ENCODE results near the gene RWDD3. TPM values are rescaled to one million over a fixed set of nuclear protein-coding genes. Genes with fewer than 3 reads are reported as not detected.

The RWDD3 gene
- total RNA-seq, 1 experiment from 2014 or later: 15.3 TPM

DNA sequence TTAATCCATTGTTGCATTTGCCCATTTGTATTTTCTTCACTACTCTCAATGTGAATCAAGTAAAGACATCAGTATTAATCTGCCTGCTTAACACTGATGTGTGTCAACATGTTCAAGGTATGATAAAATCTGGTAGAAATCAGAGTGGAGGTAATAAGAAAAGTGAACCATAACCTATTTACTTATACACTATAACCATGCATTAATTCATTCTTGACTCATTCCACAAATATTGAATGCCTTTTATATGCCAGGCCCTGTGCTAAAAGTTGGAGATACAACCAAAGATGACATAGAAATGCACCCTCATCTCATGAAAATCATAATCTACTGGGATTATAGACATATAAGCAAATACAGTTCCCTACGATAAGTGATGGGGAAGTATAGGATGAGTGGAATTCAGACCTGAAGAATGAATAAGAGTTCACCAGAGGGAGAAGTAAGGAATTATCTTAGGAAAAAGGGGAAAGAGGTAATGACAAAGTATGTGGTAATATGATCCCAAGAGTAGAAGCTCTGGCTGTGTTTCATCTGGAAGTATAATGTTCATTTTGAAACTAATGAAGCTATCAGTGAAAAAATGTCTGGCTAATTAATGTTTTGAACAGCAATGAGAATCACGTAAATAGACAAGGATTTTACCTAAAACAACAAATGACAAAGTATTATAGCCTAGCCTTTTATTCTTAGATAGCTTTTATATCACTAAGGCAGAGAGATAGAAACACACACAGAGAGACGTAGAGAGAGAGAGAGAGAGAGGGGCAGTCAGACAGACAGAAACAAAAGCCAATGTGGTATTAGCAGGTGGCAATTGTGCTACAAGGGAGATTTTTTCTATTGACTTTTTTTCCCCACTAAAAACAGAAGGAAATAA, 7.0 kb upstream of the RWDD3 start:
- WGBS (ENCODE audit: extremely low coverage, insufficient read length, low lambda C conversion rate): no CpG with 5 or more reads among the region's 3 CpGs
- no peaks in the 10 kb centered on the region for H3K4me1 ChIP-seq (ENCODE audit: insufficient read depth, low read length)
- no peaks in the 10 kb centered on the region for H3K9me3 ChIP-seq (ENCODE audit: control insufficient read depth, low read depth, low read length)
- no peak overlapping the region for H3K9ac ChIP-seq (ENCODE audit: extremely low read depth, insufficient read length, low read length)
- H3K79me1 ChIP-seq (ENCODE audit: insufficient read depth, low read depth, low read length, poor library complexity, severe bottlenecking): no peaks in the 10 kb centered on the region
- no peak overlapping the region for H2BK12ac ChIP-seq (ENCODE audit: insufficient read length, low read depth, low read length)
- no peak overlapping the region for H3K18ac ChIP-seq (ENCODE audit: insufficient read length, low read depth, low read length)
- H3K4me2 ChIP-seq (ENCODE audit: insufficient read depth, insufficient read length, low read length): no peak overlapping the region
- H4K91ac ChIP-seq (ENCODE audit: insufficient read length, low read depth, low read length): no peak overlapping the region
- no peak overlapping the region for H2BK15ac ChIP-seq (ENCODE audit: low read depth, low read length)
- H3K23ac ChIP-seq (ENCODE audit: insufficient read length, low read depth, low read length): no peak overlapping the region
- H2BK120ac ChIP-seq (ENCODE audit: low read depth, low read length, poor library complexity, severe bottlenecking): no peak overlapping the region
- no peak overlapping the region for H2BK20ac ChIP-seq (ENCODE audit: low read depth, low read length, poor library complexity, severe bottlenecking)
- no peak overlapping the region for H3K4me3 Mint-ChIP-seq
- no peak overlapping the region for H2AFZ ChIP-seq (ENCODE audit: low read length)
- H3K9me3 Mint-ChIP-seq: no peaks in the 10 kb centered on the region
- no peaks in the 10 kb centered on the region for H4K20me1 ChIP-seq (ENCODE audit: control insufficient read depth, insufficient read depth, insufficient read length)
- TF ChIP-seq, protein P1, sequence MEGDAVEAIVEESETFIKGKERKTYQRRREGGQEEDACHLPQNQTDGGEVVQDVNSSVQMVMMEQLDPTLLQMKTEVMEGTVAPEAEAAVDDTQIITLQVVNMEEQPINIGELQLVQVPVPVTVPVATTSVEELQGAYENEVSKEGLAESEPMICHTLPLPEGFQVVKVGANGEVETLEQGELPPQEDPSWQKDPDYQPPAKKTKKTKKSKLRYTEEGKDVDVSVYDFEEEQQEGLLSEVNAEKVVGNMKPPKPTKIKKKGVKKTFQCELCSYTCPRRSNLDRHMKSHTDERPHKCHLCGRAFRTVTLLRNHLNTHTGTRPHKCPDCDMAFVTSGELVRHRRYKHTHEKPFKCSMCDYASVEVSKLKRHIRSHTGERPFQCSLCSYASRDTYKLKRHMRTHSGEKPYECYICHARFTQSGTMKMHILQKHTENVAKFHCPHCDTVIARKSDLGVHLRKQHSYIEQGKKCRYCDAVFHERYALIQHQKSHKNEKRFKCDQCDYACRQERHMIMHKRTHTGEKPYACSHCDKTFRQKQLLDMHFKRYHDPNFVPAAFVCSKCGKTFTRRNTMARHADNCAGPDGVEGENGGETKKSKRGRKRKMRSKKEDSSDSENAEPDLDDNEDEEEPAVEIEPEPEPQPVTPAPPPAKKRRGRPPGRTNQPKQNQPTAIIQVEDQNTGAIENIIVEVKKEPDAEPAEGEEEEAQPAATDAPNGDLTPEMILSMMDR (conservative IDR thresholded peaks at IDR 0.05): no peak
- H3T11ph ChIP-seq (ENCODE audit: low read length): no peak overlapping the region
- H2AK5ac ChIP-seq (ENCODE audit: insufficient read length, low read length): no peak overlapping the region
- no peak overlapping the region for H3K27ac ChIP-seq (ENCODE audit: insufficient read length, low read depth, low read length)
- H4K8ac ChIP-seq (replicated peaks; ENCODE audit: insufficient read length, low read depth, low read length): no peak overlapping the region
- no peaks in the 10 kb centered on the region for H3K36me3 Mint-ChIP-seq (ENCODE audit: insufficient read depth in 1 of 3, low read depth in 3 of 3)
- no peak overlapping the region for H3K4ac ChIP-seq (ENCODE audit: low read depth, low read length)
- H3K27ac Mint-ChIP-seq: no peak overlapping the region
- no peak overlapping the region for H3K56ac ChIP-seq (ENCODE audit: insufficient read length, low read depth, low read length)
- no peaks in the 10 kb centered on the region for H3K23me2 ChIP-seq (ENCODE audit: insufficient read length, low read depth, low read length, poor library complexity, severe bottlenecking)
- no peaks in the 10 kb centered on the region for H3K4me1 Mint-ChIP-seq
- no peak overlapping the region for H2BK5ac ChIP-seq (ENCODE audit: insufficient read length, low read length)
- H3K27me3 Mint-ChIP-seq (ENCODE audit: low read depth): no peaks in the 10 kb centered on the region; the same call in none of the 2 replicates
- H3K79me2 ChIP-seq (ENCODE audit: insufficient read depth, low read length): no peaks in the 10 kb centered on the region
- H3K27me3 ChIP-seq (ENCODE audit: insufficient read depth, low read length): no peaks in the 10 kb centered on the region
- DNase-seq: no peak
- H4K5ac ChIP-seq (ENCODE audit: insufficient read length, low read depth, low read length): no peak overlapping the region
- H3K14ac ChIP-seq (ENCODE audit: insufficient read depth, low read length): no peak overlapping the region

Measured in H9 (cell line).